GM18519 (cell line): Measurements from ENCODE around the gene ETV6.

Source experiments
- ATAC-seq: cut with Tn5 transposase; IDR thresholded peaks from one replicate; pipeline ENCODE4 v1.9.1; 2021; ENCODE audit warnings: mild to moderate bottlenecking, moderate library complexity; ENCODE audit not compliant: unreplicated experiment, low FRiP score

Gene ETV6

DNA sequence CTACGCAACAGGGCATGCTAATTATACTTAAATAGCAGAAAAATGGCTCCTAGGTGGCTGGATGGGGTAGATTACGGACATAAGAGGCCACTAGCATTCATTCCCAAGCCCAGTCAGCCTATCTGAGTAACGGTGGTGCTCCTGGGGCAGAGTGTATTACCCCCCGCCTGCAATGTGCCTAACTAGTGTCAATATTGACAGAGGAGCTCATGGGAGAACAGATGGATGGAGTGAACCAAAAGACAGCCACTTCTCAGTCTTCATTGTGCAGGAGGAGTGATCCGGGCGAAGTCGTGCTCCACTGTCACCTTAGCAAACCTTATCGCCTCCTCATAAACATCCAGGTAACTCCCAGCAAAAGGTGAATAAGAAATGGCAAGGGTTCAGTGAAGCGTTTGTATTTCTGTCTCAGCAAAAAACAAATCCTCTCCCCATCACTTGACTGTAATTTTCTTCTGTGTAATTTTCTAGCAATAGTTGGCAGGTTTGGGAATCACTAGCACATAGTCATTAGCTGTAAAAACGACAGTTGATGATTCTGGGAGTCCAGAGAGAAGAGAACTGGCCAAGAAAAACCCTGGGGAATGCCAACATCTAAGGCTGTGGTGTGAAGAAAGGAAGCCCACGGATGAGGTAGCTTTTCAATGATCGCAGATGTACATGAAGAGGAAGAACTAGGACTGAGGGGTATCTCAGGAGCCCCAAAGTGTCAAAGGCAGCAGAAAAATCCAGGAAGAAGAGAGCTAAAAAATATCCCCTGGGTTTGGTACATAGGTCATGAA is 294.6 kb downstream of the ETV6 start:
- no peak for ATAC-seq
